SK-N-SH (cell line): ENCODE data around the gene INAVA. TPM values are rescaled to one million over a fixed set of nuclear protein-coding genes. Genes with fewer than 3 reads are reported as not detected.

ENCODE experiments used
- CTCF ChIA-PET: fragments of 300-600, 350-600 bp; formaldehyde crosslinking; extraction: SDS; loops from one replicate; lab custom pipeline; 2021; lab: Yijun Ruan, JAX
- POLR2A ChIA-PET: fragments of 350-600 bp; sonication (Branson Sonifier 250); formaldehyde crosslinking; extraction: SDS; loops from one replicate; lab custom pipeline; 2020; ENCODE audit warnings: antibody characterized with exemption, inconsistent platforms; lab: Yijun Ruan, JAX
- DNase-seq: peaks from one replicate; pipeline ENCODE4 v3.0.0; 2012
- H2AFZ ChIP-seq: fragments of 200-600 bp; sonication (generic); 2 replicates; pipeline ENCODE4 v1.8.1; 2016; ENCODE audit warnings: antibody characterized with exemption, mild to moderate bottlenecking, low read depth
- H3F3A ChIP-seq: fragments of 200-600 bp; sonication (generic); replicated peaks from 2 replicates; pipeline ENCODE3; 2016; ENCODE audit warnings: antibody characterized with exemption, mild to moderate bottlenecking; ENCODE audit not compliant: insufficient read depth
- H3K27ac ChIP-seq, 2 experiments: fragments of 200-500 bp in 1 of 2; fragments of 200-600 bp in 1 of 2; sonication (Bioruptor generic) in 1 of 2; sonication (generic), shearing (Covaris generic) in 1 of 2; 2 replicates each; pipeline versions ENCODE4 v1.5.1 to v1.6.1; 2014 to 2016; ENCODE audit warnings: low read depth in 2 of 2, inconsistent platforms in 1 of 2, low read length in 1 of 2, mild to moderate bottlenecking in 1 of 2, mixed read lengths in 1 of 2
- H3K27me3 ChIP-seq: fragments of 200-600 bp; sonication (generic), shearing (Covaris generic); 2 replicates; pipeline ENCODE4 v1.6.1; 2016; ENCODE audit warnings: mixed run types; ENCODE audit not compliant: insufficient read depth
- H3K36me3 ChIP-seq, 2 experiments: fragments of 200-500 bp in 1 of 2; fragments of 200-600 bp in 1 of 2; sonication (Bioruptor generic) in 1 of 2; sonication (generic) in 1 of 2; replicated peaks in 1 of 2; 2 replicates each; pipeline versions ENCODE3 to v1.5.1; 2014 to 2016; ENCODE audit warnings: low read length in 1 of 2, mild to moderate bottlenecking in 1 of 2; ENCODE audit not compliant: insufficient read depth in 2 of 2, control insufficient read depth in 1 of 2
- H3K4me1 ChIP-seq, 2 experiments: fragments of 200-500 bp in 1 of 2; fragments of 200-600 bp in 1 of 2; sonication (Bioruptor generic) in 1 of 2; sonication (generic), shearing (Covaris generic) in 1 of 2; 2 replicates each; pipeline versions ENCODE4 v1.5.1 to v1.6.1; 2014 to 2016; ENCODE audit warnings: low read depth in 1 of 2, low read length in 1 of 2, mixed run types in 1 of 2; ENCODE audit not compliant: insufficient read depth in 2 of 2, control insufficient read depth in 1 of 2
- H3K4me2 ChIP-seq: fragments of 200-600 bp; sonication (generic), shearing (Covaris generic); 2 replicates; pipeline ENCODE4 v1.6.1; 2017; ENCODE audit warnings: mixed run types
- H3K4me3 ChIP-seq, 2 experiments: fragments of 200-500 bp in 1 of 2; fragments of 200-600 bp in 1 of 2; sonication (Bioruptor generic) in 1 of 2; sonication (generic), shearing (Covaris generic) in 1 of 2; 2 replicates each; pipeline versions ENCODE4 v1.5.1 to v1.8.1; 2014 to 2016; ENCODE audit warnings: low read depth in 2 of 2, inconsistent platforms in 1 of 2, low read length in 1 of 2, mild to moderate bottlenecking in 1 of 2, mixed read lengths in 1 of 2, moderate library complexity in 1 of 2
- H3K79me2 ChIP-seq: fragments of 200-600 bp; sonication (generic); 2 replicates; pipeline ENCODE4 v1.8.1; 2017; ENCODE audit warnings: mild to moderate bottlenecking; ENCODE audit not compliant: insufficient read depth
- H3K9ac ChIP-seq: fragments of 200-600 bp; sonication (generic); 2 replicates; pipeline ENCODE4 v1.6.1; 2017; ENCODE audit warnings: mixed run types
- H3K9me2 ChIP-seq: fragments of 200-600 bp; sonication (generic); 2 replicates; pipeline ENCODE4 v1.6.1; 2017; ENCODE audit warnings: mixed run types
- H3K9me3 ChIP-seq: fragments of 200-600 bp; sonication (generic); 2 replicates; pipeline ENCODE4 v1.6.1; 2017; ENCODE audit warnings: mixed run types, mild to moderate bottlenecking, moderate library complexity
- H4K20me1 ChIP-seq: fragments of 200-600 bp; sonication (generic); 2 replicates; pipeline ENCODE4 v1.6.1; 2017; ENCODE audit warnings: mild to moderate bottlenecking, mixed run types; ENCODE audit not compliant: insufficient read depth
- CHD2 ChIP-seq: fragments of 150-350 bp; IDR thresholded peaks from 2 replicates; pipeline ENCODE4 v1.6.1; 2018; ENCODE audit warnings: low read length; ENCODE audit not compliant: partially characterized antibody
- CTCF ChIP-seq: fragments of 200-600 bp; sonication (generic); IDR thresholded peaks from 2 replicates; pipeline ENCODE4 v1.6.1; 2017; ENCODE audit warnings: antibody characterized with exemption, mild to moderate bottlenecking, moderate library complexity
- EZH2phosphoT487 ChIP-seq: fragments of 200-600 bp; sonication (generic); IDR thresholded peaks from 2 replicates; pipeline ENCODE4 v1.6.1; 2017; ENCODE audit warnings: low read depth, mixed run types, mild to moderate bottlenecking, antibody characterized with exemption, moderate library complexity, borderline replicate concordance
- FOSL2 ChIP-seq: IDR thresholded peaks from 2 replicates; pipeline ENCODE4 v1.4.0; 2012; ENCODE audit warnings: low read depth, mild to moderate bottlenecking, moderate library complexity, borderline replicate concordance
- FOXJ3 ChIP-seq: sonication (generic); formaldehyde crosslinking; IDR thresholded peaks from 2 replicates; pipeline ENCODE4 v1.5.1; 2020; ENCODE audit warnings: mild to moderate bottlenecking, missing genetic modification reagents
- FOXM1 ChIP-seq: IDR thresholded peaks from 2 replicates; pipeline ENCODE4 v1.4.0; 2012; ENCODE audit warnings: low read depth, mild to moderate bottlenecking
- GABPA ChIP-seq: IDR thresholded peaks from 2 replicates; pipeline ENCODE4 v1.4.0; 2012; ENCODE audit warnings: low read depth, mild to moderate bottlenecking
- GATA2 ChIP-seq: sonication (generic); formaldehyde crosslinking; IDR thresholded peaks from 2 replicates; pipeline ENCODE4 v1.5.0; 2020; ENCODE audit warnings: mild to moderate bottlenecking, missing genetic modification reagents
- MEF2A ChIP-seq: IDR thresholded peaks from 2 replicates; pipeline ENCODE4 v1.4.0; 2012; ENCODE audit warnings: low read depth, borderline replicate concordance
- PBX3 ChIP-seq: IDR thresholded peaks from 2 replicates; pipeline ENCODE4; 2012
- RFX5 ChIP-seq: IDR thresholded peaks from 2 replicates; pipeline ENCODE4 v1.6.1; 2012; ENCODE audit warnings: mild to moderate bottlenecking, improper control_type of control experiment, low read length
- SIN3A ChIP-seq: IDR thresholded peaks from 2 replicates; pipeline ENCODE4 v1.6.1; 2012; ENCODE audit warnings: low read depth, mild to moderate bottlenecking, low read length, moderate library complexity, borderline replicate concordance
- TCF12 ChIP-seq: IDR thresholded peaks from 2 replicates; pipeline ENCODE4 v1.4.0; 2012
- USF1 ChIP-seq: IDR thresholded peaks from 2 replicates; pipeline ENCODE4 v1.4.0; 2012; ENCODE audit warnings: low read depth, borderline replicate concordance
- ZBTB33 ChIP-seq: IDR thresholded peaks from 2 replicates; pipeline ENCODE4 v1.4.0; 2012; ENCODE audit warnings: low read depth, borderline replicate concordance
- WGBS: methylation state at CpG from one replicate; pipeline ENCODE4 v1.1.6; 2017; ENCODE audit warnings: low lambda C conversion rate; 5-methylcytosine and 5-hydroxymethylcytosine counted together
- polyA plus RNA-seq, 3 experiments: library from polyadenylated mRNA; depleted of rRNA; stranded (reverse); fragments of >200 nt; gene quantifications; 2 replicates each; pipeline ENCODE4 v1.2.3, GENCODE V29; 2012

INAVA gene
- polyA plus RNA-seq, 1 of the 3 experiments (the other 2 are of a cell fraction) = 0.12 TPM

GRCh38 chr1:200918006-200918405 is 23.3 kb downstream of the INAVA start:
- H3K4me3 ChIP-seq = no peak overlapping the region
- ChIA-PET POLR2A (no interaction called here), CTCF (interaction anchor here (1.7 kb wide), 1 partner anchor 26 kb away, joined by 5 read pairs; no protein-coding TSS in a partner anchor)
- no peaks in the 10 kb centered on the region for H3F3A ChIP-seq
- H3K36me3 ChIP-seq = no peaks in the 10 kb centered on the region
- no peaks in the 10 kb centered on the region for H3K9me2 ChIP-seq
- no peaks in the 10 kb centered on the region for H3K4me1 ChIP-seq
- no peak for DNase-seq
- no peaks in the 10 kb centered on the region for H3K79me2 ChIP-seq
- H3K9ac ChIP-seq = no peak overlapping the region
- H4K20me1 ChIP-seq = no peaks in the 10 kb centered on the region
- H2AFZ ChIP-seq = no peak overlapping the region
- 77% methylated on average over 3 of the region's 3 CpGs for WGBS
- no peak for TF ChIP-seq CHD2
- TF ChIP-seq TCF12 = no peak
- H3K27me3 ChIP-seq = no peaks in the 10 kb centered on the region
- no peak overlapping the region for H3K27ac ChIP-seq
- H3K4me2 ChIP-seq = no peak overlapping the region
- no peaks in the 10 kb centered on the region for H3K9me3 ChIP-seq

- no peaks in the 10 kb centered on the region for H3K36me3 ChIP-seq
- TF ChIP-seq GABPA (no peak), USF1 (no peak), RFX5 (no peak), TCF12 (no peak), FOSL2 (no peak), SIN3A (no peak)
- no peaks in the 10 kb centered on the region for H3K27me3 ChIP-seq
- 63% methylated on average over 2 of the region's 2 CpGs for WGBS
- no peaks in the 10 kb centered on the region for H3K9me2 ChIP-seq
- ChIA-PET POLR2A (no interaction called here), CTCF (interaction anchor here (0.8 to 1.1 kb wide), 3 partner anchors 29 to 86 kb away, joined by 3 to 5 read pairs (median 3); no protein-coding TSS in a partner anchor)
- H3K9ac ChIP-seq = no peak overlapping the region
- H3K79me2 ChIP-seq = no peaks in the 10 kb centered on the region
- H3K4me3 ChIP-seq = no peak overlapping the region
- H2AFZ ChIP-seq = no peak overlapping the region
- H3K9me3 ChIP-seq = no peaks in the 10 kb centered on the region
- no peak for DNase-seq
- no peaks in the 10 kb centered on the region for H4K20me1 ChIP-seq
- no peak overlapping the region for H3K4me2 ChIP-seq
- no peak overlapping the region for H3K27ac ChIP-seq
- no peaks in the 10 kb centered on the region for H3K4me1 ChIP-seq
- H3F3A ChIP-seq = no peaks in the 10 kb centered on the region
Observed at GRCh38 chr1:200919386-200919785, 24.7 kb downstream of the INAVA start.

- Histone ChIP-seq H3K27ac (no peak overlapping the region), H3K9ac (no peak overlapping the region), H2AFZ (no peak overlapping the region), H3K4me2 (no peak overlapping the region), H3K79me2 (no peaks in the 10 kb centered on the region), H3K4me3 (no peak overlapping the region), H3K36me3 (no peaks in the 10 kb centered on the region), H3K9me2 (no peaks in the 10 kb centered on the region), H3F3A (no peaks in the 10 kb centered on the region), H4K20me1 (no peaks in the 10 kb centered on the region), H3K27me3 (no peaks in the 10 kb centered on the region), H3K4me1 (no peaks in the 10 kb centered on the region), H3K9me3 (no peaks in the 10 kb centered on the region)
- DNase-seq = no peak
- 60% methylated on average over 9 of the region's 9 CpGs for WGBS
- CTCF ChIA-PET = interaction anchor here (2.0 kb wide), 1 partner anchor 84 kb away, joined by 5 read pairs; no protein-coding TSS in a partner anchor
- POLR2A ChIA-PET = no interaction called here
- TF ChIP-seq ZBTB33 (no peak), FOXJ3 (no peak), FOXM1 (no peak), USF1 (no peak), EZH2phosphoT487 (no peak), RFX5 (no peak), MEF2A (no peak), CTCF (no peak), GATA2 (no peak), PBX3 (no peak), TCF12 (no peak)
Observed at GRCh38 chr1:200921571-200922110, 26.9 kb downstream of the INAVA start.
